ENCODE measurements around the gene ICE2.

- TF ChIP-seq POLR2A (IDR thresholded peaks at IDR 0.05) (no peak), CTCF (IDR thresholded peaks at IDR 0.05) (no peak)
Measured at GRCh38 chr15:60510006-60510405, 31.1 kb upstream of the ICE2 start.

All from uterus (tissue), 2 donors.